Mesendoderm (in vitro differentiated cells): Measurements from ENCODE around the gene NKIRAS2.

Source experiments
- DNase-seq: peaks from one replicate; pipeline ENCODE4 v3.0.0; 2013
- H2AK5ac ChIP-seq: 2 replicates; pipeline ENCODE4 v1.6.1; 2013; ENCODE audit warnings: low read length, inconsistent platforms
- H2BK120ac ChIP-seq: 2 replicates; pipeline ENCODE4 v1.6.1; 2013; ENCODE audit warnings: low read depth, mild to moderate bottlenecking, low read length, moderate library complexity, mixed read lengths
- H2BK15ac ChIP-seq: replicated peaks from 2 replicates; pipeline ENCODE4 v1.6.1; 2013; ENCODE audit warnings: low read depth, mild to moderate bottlenecking, moderate library complexity
- H2BK5ac ChIP-seq: 2 replicates; pipeline ENCODE4 v1.6.1; 2013; ENCODE audit warnings: low read length, inconsistent platforms
- H3K18ac ChIP-seq: 2 replicates; pipeline ENCODE4 v1.6.1; 2013; ENCODE audit warnings: mild to moderate bottlenecking, low read length, mixed read lengths
- H3K23ac ChIP-seq: one replicate; pipeline ENCODE4 v1.6.1; 2013; ENCODE audit warnings: low read length
- H3K27ac ChIP-seq: 2 replicates; pipeline ENCODE4 v1.5.1; 2013; ENCODE audit warnings: low read depth, mild to moderate bottlenecking, inconsistent platforms, low read length, moderate library complexity
- H3K27me3 ChIP-seq: 2 replicates; pipeline ENCODE4 v1.6.1; 2013; ENCODE audit warnings: low read length, control low read depth, mild to moderate bottlenecking, inconsistent platforms; ENCODE audit not compliant: insufficient read depth, poor library complexity
- H3K36me3 ChIP-seq: 2 replicates; pipeline ENCODE4 v1.6.1; 2013; ENCODE audit warnings: low read length, inconsistent platforms; ENCODE audit not compliant: control insufficient read depth, insufficient read depth
- H3K4ac ChIP-seq: one replicate; pipeline ENCODE4 v1.6.1; 2013; ENCODE audit warnings: low read depth, mild to moderate bottlenecking, low read length, moderate library complexity
- H3K4me1 ChIP-seq: 2 replicates; pipeline ENCODE4 v1.6.1; 2013; ENCODE audit warnings: low read depth, low read length, inconsistent platforms; ENCODE audit not compliant: control insufficient read depth
- H3K4me2 ChIP-seq: 2 replicates; pipeline ENCODE4 v1.6.1; 2013; ENCODE audit warnings: low read length
- H3K4me3 ChIP-seq: 2 replicates; pipeline ENCODE4 v1.5.1; 2013; ENCODE audit warnings: mild to moderate bottlenecking, low read length
- H3K56ac ChIP-seq: one replicate; pipeline ENCODE4 v1.6.1; 2013; ENCODE audit warnings: low read length
- H3K79me1 ChIP-seq: 2 replicates; pipeline ENCODE4 v1.6.1; 2013; ENCODE audit warnings: low read length, inconsistent platforms
- H3K79me2 ChIP-seq: 2 replicates; pipeline ENCODE4 v1.6.1; 2013; ENCODE audit warnings: mild to moderate bottlenecking, low read length; ENCODE audit not compliant: control insufficient read depth, insufficient read depth
- H3K9ac ChIP-seq: 2 replicates; pipeline ENCODE4 v1.6.1; 2013; ENCODE audit warnings: low read length, inconsistent platforms
- H4K5ac ChIP-seq: one replicate; pipeline ENCODE4 v1.6.1; 2013; ENCODE audit warnings: low read length
- H4K8ac ChIP-seq: one replicate; pipeline ENCODE4 v1.6.1; 2013; ENCODE audit warnings: low read depth, mild to moderate bottlenecking, control low read depth, low read length, moderate library complexity
- WGBS: extraction: QIAGEN DNeasy Blood & Tissue Kit; methylation state at CpG from one replicate; pipeline ENCODE4 v1.1.7; 2013; ENCODE audit warnings: low lambda C conversion rate, missing lambda C conversion rate; ENCODE audit not compliant: insufficient coverage; ENCODE audit errors: extremely low coverage; 5-methylcytosine and 5-hydroxymethylcytosine counted together

The NKIRAS2 gene

DNA sequence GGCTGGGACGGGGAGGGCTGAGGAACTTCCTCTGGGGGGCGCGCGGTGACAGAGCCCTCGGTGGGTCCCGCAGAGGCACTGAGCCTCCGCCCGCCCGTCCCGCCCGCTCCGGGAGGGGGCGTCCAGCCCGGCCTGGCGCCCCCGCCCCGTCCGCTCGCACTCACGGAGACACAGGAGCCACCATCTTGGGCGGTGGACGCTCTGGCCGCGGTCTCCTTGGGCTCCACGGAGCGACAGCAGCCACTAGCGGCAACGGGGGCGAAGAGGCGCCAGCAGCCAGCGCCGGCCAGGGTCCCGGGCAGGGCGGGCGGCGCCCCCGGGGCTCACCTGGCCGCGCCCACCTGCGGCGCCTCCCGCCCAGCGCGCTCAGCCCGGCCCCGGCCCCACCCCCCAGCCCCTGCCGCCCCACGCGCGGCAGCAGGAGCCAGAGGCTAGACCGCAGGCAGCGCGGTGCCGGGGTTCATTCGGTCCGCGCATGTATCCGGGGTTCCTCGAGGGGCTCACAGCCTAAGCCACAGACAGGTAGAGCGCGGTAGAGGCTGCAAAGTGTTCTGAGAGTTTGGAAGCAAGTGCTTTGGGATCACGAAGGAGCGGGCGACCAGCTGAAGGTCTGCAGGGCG is 30.6 kb downstream of the NKIRAS2 start, which contains the start of gene C17orf113:
Gene C17orf113 (minus strand): TSS at position 209 of the 620 bp plus-strand sequence. CDS start 7,225 bp downstream, outside the sequence.
- Histone ChIP-seq H2BK5ac (no peak within 1 kb of the TSS), H3K4me3 (peak within 1 kb of the TSS; percentile 47), H3K79me1 (no peaks in the 10 kb centered on the region), H3K4me1 (peaks cover 2% of the 10 kb centered on the region), H3K23ac (no peak within 1 kb of the TSS), H3K27me3 (no peaks in the 10 kb centered on the region), H2AK5ac (no peak within 1 kb of the TSS), H3K56ac (peak within 1 kb of the TSS; percentile 79), H2BK120ac (no peak within 1 kb of the TSS), H3K36me3 (no peaks in the 10 kb centered on the region), H4K5ac (no peak within 1 kb of the TSS), H3K27ac (no peak within 1 kb of the TSS), H3K4me2 (peak within 1 kb of the TSS; percentile 87), H2BK15ac (no peak within 1 kb of the TSS), H3K18ac (peak within 1 kb of the TSS; percentile 66), H4K8ac (no peak within 1 kb of the TSS), H3K9ac (peak within 1 kb of the TSS; percentile 64), H3K79me2 (no peaks in the 10 kb centered on the region), H3K4ac (no peak within 1 kb of the TSS)
- WGBS = no CpG with 5 or more reads among the region's 65 CpGs
- peak; percentile 68 for DNase-seq

DNA sequence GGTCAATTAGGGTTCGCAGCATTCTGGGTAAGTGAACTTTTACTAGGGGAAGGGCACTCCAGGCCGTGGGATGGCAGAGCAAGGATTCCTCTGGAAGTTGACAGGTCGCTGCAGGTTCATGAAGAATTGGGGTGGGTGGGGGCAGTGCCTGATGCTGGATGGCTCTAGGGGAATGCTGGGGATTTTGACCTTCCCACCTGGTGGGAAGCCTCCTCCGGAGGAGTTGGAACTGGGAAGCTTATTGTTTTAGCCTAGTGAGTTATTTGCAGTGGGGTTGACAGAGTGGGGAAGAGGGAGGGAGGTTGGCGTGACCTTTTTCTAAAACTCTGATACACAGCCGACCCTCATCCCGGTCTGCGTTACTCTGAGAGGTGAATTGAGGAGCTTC is 31.1 kb downstream of the NKIRAS2 start:
- no peak overlapping the region for H4K5ac ChIP-seq
- H3K79me2 ChIP-seq = no peaks in the 10 kb centered on the region
- H2BK5ac ChIP-seq = no peak overlapping the region
- H3K36me3 ChIP-seq = no peaks in the 10 kb centered on the region
- H3K18ac ChIP-seq = no peak overlapping the region
- H3K56ac ChIP-seq = peak overlapping the region; percentile 70
- no peak overlapping the region for H4K8ac ChIP-seq
- H2AK5ac ChIP-seq = no peak overlapping the region
- H3K79me1 ChIP-seq = no peaks in the 10 kb centered on the region
- H3K4me1 ChIP-seq = peaks cover 2% of the 10 kb centered on the region
- H3K4ac ChIP-seq = no peak overlapping the region
- no peak overlapping the region for H2BK15ac ChIP-seq
- no peak for DNase-seq
- H3K4me2 ChIP-seq = peak overlapping the region; percentile 87
- no peak overlapping the region for H2BK120ac ChIP-seq
- H3K4me3 ChIP-seq = peak overlapping the region; percentile 47
- no CpG with 5 or more reads among the region's 8 CpGs for WGBS
- peak overlapping the region; percentile 64 for H3K9ac ChIP-seq
- no peak overlapping the region for H3K27ac ChIP-seq
- no peaks in the 10 kb centered on the region for H3K27me3 ChIP-seq
- no peak overlapping the region for H3K23ac ChIP-seq

- no peak for DNase-seq
- H3K27ac ChIP-seq = no peak overlapping the region
- H2BK5ac ChIP-seq = no peak overlapping the region
- no peak overlapping the region for H2AK5ac ChIP-seq
- H3K4me3 ChIP-seq = no peak overlapping the region
- H3K56ac ChIP-seq = no peak overlapping the region
- no peak overlapping the region for H4K5ac ChIP-seq
- WGBS = no CpG with 5 or more reads among the region's 7 CpGs
- no peaks in the 10 kb centered on the region for H3K36me3 ChIP-seq
- H3K4me2 ChIP-seq = no peak overlapping the region
- no peak overlapping the region for H2BK15ac ChIP-seq
- no peaks in the 10 kb centered on the region for H3K79me1 ChIP-seq
- H3K23ac ChIP-seq = no peak overlapping the region
- no peak overlapping the region for H4K8ac ChIP-seq
- no peak overlapping the region for H3K4ac ChIP-seq
- peaks cover 2% of the 10 kb centered on the region for H3K4me1 ChIP-seq
- H3K79me2 ChIP-seq = no peaks in the 10 kb centered on the region
- no peaks in the 10 kb centered on the region for H3K27me3 ChIP-seq
- H2BK120ac ChIP-seq = no peak overlapping the region
- H3K18ac ChIP-seq = no peak overlapping the region
- no peak overlapping the region for H3K9ac ChIP-seq
Measured at GRCh38 chr17:42051645-42052044, 31.8 kb downstream of the NKIRAS2 start.

GRCh38 chr17:42052346-42052877 is 32.5 kb downstream of the NKIRAS2 start:
- Histone ChIP-seq H4K5ac (no peak overlapping the region), H3K79me1 (no peaks in the 10 kb centered on the region), H2BK120ac (no peak overlapping the region), H3K23ac (no peak overlapping the region), H3K18ac (no peak overlapping the region), H2BK5ac (no peak overlapping the region), H3K27ac (no peak overlapping the region), H2AK5ac (no peak overlapping the region), H3K79me2 (no peaks in the 10 kb centered on the region), H3K56ac (no peak overlapping the region), H3K27me3 (no peaks in the 10 kb centered on the region), H3K4ac (no peak overlapping the region), H3K4me2 (no peak overlapping the region), H3K4me3 (no peak overlapping the region), H2BK15ac (no peak overlapping the region), H3K9ac (no peak overlapping the region), H4K8ac (no peak overlapping the region), H3K4me1 (peaks cover 2% of the 10 kb centered on the region), H3K36me3 (no peaks in the 10 kb centered on the region)
- no peak for DNase-seq
- no CpG with 5 or more reads among the region's 6 CpGs for WGBS

DNA sequence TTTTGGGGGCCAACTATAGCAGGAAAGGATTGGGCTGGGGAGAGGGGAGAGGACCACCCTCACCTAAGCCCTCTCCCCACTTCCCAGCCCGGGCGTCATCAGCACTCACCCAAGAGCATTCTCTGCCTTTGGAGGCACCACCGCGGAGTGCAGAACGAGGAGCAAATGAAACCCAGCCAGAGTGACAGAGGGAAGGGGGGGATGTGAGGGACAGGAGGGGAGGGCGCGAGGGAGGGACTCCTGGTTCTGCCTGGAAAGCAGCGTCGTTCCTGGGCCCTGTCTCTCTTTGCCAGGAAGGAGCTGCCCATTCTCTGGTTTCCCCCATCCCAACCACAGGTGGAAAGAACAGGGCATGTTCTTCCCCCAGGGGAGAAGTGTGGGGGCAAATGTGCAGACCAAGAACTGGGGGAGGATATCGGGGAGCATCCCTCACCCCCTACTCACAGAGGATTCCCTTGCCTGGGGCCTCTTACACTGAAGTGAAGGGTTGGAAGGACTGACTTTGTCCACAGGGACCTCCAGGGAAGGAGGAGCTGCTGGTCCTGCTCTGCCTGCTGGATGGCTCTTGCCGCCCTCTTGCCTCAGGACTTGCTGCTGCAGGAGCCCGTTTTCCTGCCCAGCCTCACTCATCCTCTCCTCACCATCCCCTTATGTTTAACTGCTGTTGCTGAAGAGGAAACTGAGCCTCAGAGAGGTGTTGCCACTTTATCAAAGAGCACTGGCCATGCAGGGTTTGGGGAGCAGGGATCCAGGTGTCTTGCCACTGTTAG is 34.0 kb downstream of the NKIRAS2 start:
- Histone ChIP-seq H2BK5ac (no peak overlapping the region), H3K4me1 (peaks cover 2% of the 10 kb centered on the region), H3K27me3 (no peaks in the 10 kb centered on the region), H3K4me3 (no peak overlapping the region), H2AK5ac (no peak overlapping the region), H3K9ac (no peak overlapping the region), H3K4me2 (no peak overlapping the region), H3K23ac (no peak overlapping the region), H3K27ac (no peak overlapping the region), H2BK120ac (no peak overlapping the region), H4K5ac (no peak overlapping the region), H4K8ac (no peak overlapping the region), H3K56ac (no peak overlapping the region), H2BK15ac (no peak overlapping the region), H3K36me3 (no peaks in the 10 kb centered on the region), H3K4ac (no peak overlapping the region), H3K18ac (no peak overlapping the region), H3K79me1 (no peaks in the 10 kb centered on the region), H3K79me2 (no peaks in the 10 kb centered on the region)
- no peak for DNase-seq
- no CpG with 5 or more reads among the region's 12 CpGs for WGBS
